Suprapubic skin (tissue), 4 donors: ENCODE measurements around the gene ADRB1.

ENCODE experiments used
- POLR2A ChIP-seq, 2 donors: fragments of 450-650 bp; IDR thresholded peaks; one replicate each; pipeline ENCODE4 v1.6.1; 2017; ENCODE audit warnings: antibody characterized with exemption in 2 of 2, mild to moderate bottlenecking in 2 of 2, moderate library complexity in 2 of 2
- POLR2AphosphoS5 ChIP-seq, 3 donors: sonication (generic); formaldehyde crosslinking; IDR thresholded peaks; one replicate each; pipeline ENCODE4 v1.6.1; 2017; ENCODE audit warnings: antibody characterized with exemption in 3 of 3

DNA sequence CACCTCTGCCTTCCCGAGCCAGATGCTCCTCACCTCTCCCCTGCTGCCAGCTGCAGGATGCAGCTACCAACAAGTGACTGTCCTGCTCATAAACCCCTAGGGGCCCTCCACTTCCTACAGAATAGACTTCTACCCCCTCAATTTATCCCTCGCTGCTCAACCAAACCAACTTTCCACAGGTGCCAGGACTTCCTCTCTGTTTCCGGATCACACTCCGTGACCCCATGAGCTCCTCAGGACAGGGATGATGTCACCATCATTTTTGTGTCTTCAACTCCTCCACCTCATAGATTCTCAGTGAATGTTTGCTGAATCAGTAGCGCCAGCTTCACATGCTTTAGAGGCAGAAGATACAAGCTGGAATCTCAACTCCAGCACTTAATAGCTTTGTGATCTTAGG is 25.8 kb upstream of the ADRB1 start:
- TF ChIP-seq POLR2A (IDR thresholded peaks at IDR 0.05) (no peak), POLR2AphosphoS5 (IDR thresholded peaks at IDR 0.05) (no peak)
